ENCODE data around the gene CAMSAP2. TPM values are rescaled to one million over a fixed set of nuclear protein-coding genes. Genes with fewer than 3 reads are reported as not detected.
"Not testable (repeated sequence)": the region's sequence is repeated elsewhere in the genome, so short reads cannot be mapped to it uniquely, and the experiment has no call there.

CAMSAP2 gene
- total RNA-seq, 6 donors from 2014 or later = 19.9 to 45.1 (median 28.0) TPM

- H3K4me1 ChIP-seq = no peaks in the 10 kb centered on the region
- H3K9me3 ChIP-seq = peaks cover 0 to 3% (median 0%) of the 10 kb centered on the region in 4 donors
- H3K27ac ChIP-seq = no peak overlapping the region
- DNase-seq = no peak
- WGBS, 2 donors = 72 to 97% methylated on average over 4 of the region's 4 CpGs
- no peak for ATAC-seq (ENCODE audit: low FRiP score in 2 of 2)
- peaks cover 0 to 5% (median 0%) of the 10 kb centered on the region in 4 donors for H3K36me3 ChIP-seq
- H3K4me3 ChIP-seq = no peak overlapping the region
- TF ChIP-seq POLR2A (IDR thresholded peaks at IDR 0.05) = no peak
- no peak for TF ChIP-seq EP300 (IDR thresholded peaks at IDR 0.05)
- no peak for TF ChIP-seq CTCF (IDR thresholded peaks at IDR 0.05)
- TF ChIP-seq POLR2AphosphoS5 (IDR thresholded peaks at IDR 0.05) = no peak
- H3K27me3 ChIP-seq = no peaks in the 10 kb centered on the region
Measured at GRCh38 chr1:200786788-200787187, 48.1 kb downstream of the CAMSAP2 start.

- Histone ChIP-seq H3K27me3 (no peaks in the 10 kb centered on the region), H3K4me1 (no peaks in the 10 kb centered on the region), H3K4me3 (no peak overlapping the region), H3K27ac (no peak overlapping the region), H3K9me3 (peaks cover 0 to under 1% (median 0%) of the 10 kb centered on the region in 4 donors), H3K36me3 (peaks cover 0 to 3% (median 0%) of the 10 kb centered on the region in 4 donors)
- DNase-seq (no peak), ATAC-seq (ENCODE audit: low FRiP score in 2 of 2) (no peak)
- 91 to 92% methylated on average over 1 of the region's 1 CpG for WGBS, 2 donors
- TF ChIP-seq EP300 (IDR thresholded peaks at IDR 0.05) (no peak), POLR2A (IDR thresholded peaks at IDR 0.05) (no peak), POLR2AphosphoS5 (IDR thresholded peaks at IDR 0.05) (no peak), CTCF (IDR thresholded peaks at IDR 0.05) (no peak)
Measured at GRCh38 chr1:200787896-200788387, 49.2 kb downstream of the CAMSAP2 start.

GRCh38 chr1:200791012-200791411, 52.3 kb downstream of the CAMSAP2 start:
- not testable (repeated sequence) for H3K36me3 ChIP-seq; H3K4me1 ChIP-seq; H3K9me3 ChIP-seq; H3K27ac ChIP-seq; ATAC-seq (ENCODE audit: low FRiP score in 2 of 2); H3K4me3 ChIP-seq; DNase-seq; H3K27me3 ChIP-seq
- 86 to 90% methylated on average over 6 of the region's 6 CpGs for WGBS, 2 donors

- no peak for TF ChIP-seq POLR2AphosphoS5 (IDR thresholded peaks at IDR 0.05)
- TF ChIP-seq POLR2A (IDR thresholded peaks at IDR 0.05) = no peak
- no peak for TF ChIP-seq EP300 (IDR thresholded peaks at IDR 0.05)
- no peak for TF ChIP-seq CTCF (IDR thresholded peaks at IDR 0.05)
- WGBS, 2 donors = 61 to 69% methylated on average over 2 of the region's 2 CpGs
- Histone ChIP-seq H3K9me3 (no peaks in the 10 kb centered on the region), H3K36me3 (no peaks in the 10 kb centered on the region), H3K4me1 (peaks cover 0 to 8% (median 3%) of the 10 kb centered on the region in 4 donors), H3K27me3 (no peaks in the 10 kb centered on the region), H3K4me3 (no peak overlapping the region), H3K27ac (no peak overlapping the region)
- DNase-seq (no peak), ATAC-seq (ENCODE audit: low FRiP score in 2 of 2) (no peak)
Measured at GRCh38 chr1:200793677-200794076, 55.0 kb downstream of the CAMSAP2 start.

- Histone ChIP-seq H3K9me3 (no peaks in the 10 kb centered on the region), H3K36me3 (no peaks in the 10 kb centered on the region), H3K27me3 (no peaks in the 10 kb centered on the region), H3K4me1 (peaks cover 0 to 8% (median 3%) of the 10 kb centered on the region in 4 donors), H3K4me3 (no peak overlapping the region), H3K27ac (no peak overlapping the region)
- ATAC-seq (ENCODE audit: low FRiP score in 2 of 2) (no peak), DNase-seq (no peak)
- WGBS, 2 donors = 93 to 100% methylated on average over 1 of the region's 1 CpG
- no peak for TF ChIP-seq CTCF (IDR thresholded peaks at IDR 0.05)
- no peak for TF ChIP-seq EP300 (IDR thresholded peaks at IDR 0.05)
- TF ChIP-seq POLR2AphosphoS5 (IDR thresholded peaks at IDR 0.05) = no peak
- TF ChIP-seq POLR2A (IDR thresholded peaks at IDR 0.05) = no peak
Measured at GRCh38 chr1:200794506-200795065, 55.9 kb downstream of the CAMSAP2 start.

Data from upper lobe of left lung (tissue), 6 donors.